HCT116 (cell line): Measurements from ENCODE around the gene LUZP2. TPM values are rescaled to one million over a fixed set of nuclear protein-coding genes. Genes with fewer than 3 reads are reported as not detected.

Experiments
- ATAC-seq: fragments of 200-7000 bp; cut with Tn5 transposase; 2 replicates; pipeline ENCODE4 v1.9.1; 2020; ENCODE audit warnings: mild to moderate bottlenecking, moderate library complexity
- BruUV-seq: library from RNA; stranded (reverse); fragments of 400-500 nt; replicated peaks from 2 replicates; lab custom pipeline; 2021; lab: Mats Ljungman, UMichigan
- CTCF ChIA-PET: fragments of 300-600 bp; sonication (Branson Sonifier 250); formaldehyde crosslinking; loops from one replicate; lab custom pipeline; 2021; ENCODE audit warnings: antibody characterized with exemption; lab: Charles Lee
- POLR2A ChIA-PET: fragments of 300-600, 350-600 bp; sonication (Branson Sonifier 250); formaldehyde crosslinking; loops from one replicate; lab custom pipeline; 2021; ENCODE audit warnings: antibody characterized with exemption; lab: Charles Lee
- RAD21 ChIA-PET, 2 experiments: fragments of 300-600 bp; sonication (Branson Sonifier 250); formaldehyde crosslinking; loops; one replicate each; lab custom pipeline; 2023; ENCODE audit warnings: low total read pairs in 2 of 2; ENCODE audit not compliant: uncharacterized antibody in 2 of 2, unreplicated experiment in 2 of 2, low non-redundant PET in 1 of 2; lab: Charles Lee
- DNase-seq: peaks from one replicate; pipeline ENCODE4 v3.0.0-alpha.2; 2010; ENCODE audit warnings: low read depth, low spot score
- H2AFZ ChIP-seq: fragments of 200-600 bp; shearing (Covaris generic), sonication (generic); 2 replicates; pipeline ENCODE4 v1.6.1; 2017; ENCODE audit warnings: low read depth, mixed run types, mixed read lengths, antibody characterized with exemption, low read length; ENCODE audit not compliant: poor library complexity, severe bottlenecking
- H3K27ac ChIP-seq: 2 replicates; pipeline ENCODE4 v1.5.1; 2012; ENCODE audit warnings: low read depth, low read length
- H3K27me3 ChIP-seq: fragments of 200-600 bp; sonication (generic); 2 replicates; pipeline ENCODE4 v1.6.1; 2016; ENCODE audit warnings: mixed run types, low read length, mixed read lengths; ENCODE audit not compliant: insufficient read depth
- H3K36me3 ChIP-seq, 2 experiments: fragments of 200-500 bp in 1 of 2; fragments of 200-600 bp in 1 of 2; sonication (Bioruptor generic) in 1 of 2; sonication (generic) in 1 of 2; 2 replicates each; pipeline versions ENCODE4 v1.5.1 to v1.6.1; 2014 to 2016; ENCODE audit warnings: low read length in 2 of 2, inconsistent platforms in 1 of 2, mixed read lengths in 1 of 2, mixed run types in 1 of 2; ENCODE audit not compliant: insufficient read depth in 2 of 2, control insufficient read depth in 1 of 2
- H3K4me1 ChIP-seq, 2 experiments: fragments of 200-600 bp in 1 of 2; sonication (generic) in 1 of 2; 2 replicates each; pipeline versions ENCODE4 v1.5.1 to v1.6.1; 2012 to 2017; ENCODE audit warnings: low read length in 2 of 2, inconsistent platforms in 1 of 2, mild to moderate bottlenecking in 1 of 2, mixed read lengths in 1 of 2, mixed run types in 1 of 2, moderate library complexity in 1 of 2; ENCODE audit not compliant: insufficient read depth in 2 of 2, control insufficient read depth in 1 of 2
- H3K4me2 ChIP-seq: fragments of 200-600 bp; sonication (generic); 2 replicates; pipeline ENCODE4 v1.6.1; 2017; ENCODE audit warnings: mixed run types, low read length, mixed read lengths
- H3K4me3 ChIP-seq, 2 experiments: fragments of 200-600 bp in 1 of 2; sonication (generic) in 1 of 2; replicated peaks in 1 of 2; 2 replicates each; pipeline ENCODE4 v1.5.1; 2011 to 2016; ENCODE audit warnings: low read length in 2 of 2, control low read depth in 1 of 2, low read depth in 1 of 2, mild to moderate bottlenecking in 1 of 2, mixed read lengths in 1 of 2, mixed run types in 1 of 2
- H3K79me2 ChIP-seq: fragments of 200-600 bp; sonication (generic); 2 replicates; pipeline ENCODE4 v1.6.1; 2017; ENCODE audit warnings: mild to moderate bottlenecking, mixed run types, low read length, moderate library complexity, mixed read lengths; ENCODE audit not compliant: insufficient read depth
- H3K9ac ChIP-seq: fragments of 200-600 bp; sonication (generic); 2 replicates; pipeline ENCODE4 v1.6.1; 2016; ENCODE audit warnings: low read length, mixed read lengths
- H3K9me2 ChIP-seq: fragments of 200-600 bp; sonication (generic), shearing (Covaris generic); 2 replicates; pipeline ENCODE4 v1.6.1; 2017; ENCODE audit warnings: mixed run types, mild to moderate bottlenecking, moderate library complexity; ENCODE audit not compliant: insufficient read depth
- H3K9me3 ChIP-seq, 2 experiments: fragments of 200-500 bp in 1 of 2; fragments of 200-600 bp in 1 of 2; sonication (Bioruptor generic) in 1 of 2; sonication (generic) in 1 of 2; 2 replicates each; pipeline ENCODE4 v1.6.1; 2014 to 2017; ENCODE audit warnings: low read length in 2 of 2, mixed read lengths in 2 of 2, inconsistent platforms in 1 of 2, low read depth in 1 of 2, mild to moderate bottlenecking in 1 of 2, mixed run types in 1 of 2, moderate library complexity in 1 of 2; ENCODE audit not compliant: control insufficient read depth in 1 of 2, insufficient read depth in 1 of 2
- H4K20me1 ChIP-seq: fragments of 200-600 bp; sonication (generic), shearing (Covaris generic); 2 replicates; pipeline ENCODE4 v1.6.1; 2017; ENCODE audit warnings: mixed run types, mild to moderate bottlenecking, moderate library complexity; ENCODE audit not compliant: insufficient read depth
- ELF1 ChIP-seq: IDR thresholded peaks from 2 replicates; pipeline ENCODE4 v1.6.1; 2012; ENCODE audit warnings: low read depth, borderline replicate concordance
- RAD21 ChIP-seq: IDR thresholded peaks from 2 replicates; pipeline ENCODE4 v1.6.1; 2012; ENCODE audit warnings: low read depth, mild to moderate bottlenecking
- TCF7L2 ChIP-seq: IDR thresholded peaks from 2 replicates; pipeline ENCODE4 v1.7.0; 2011; ENCODE audit warnings: borderline replicate concordance, inconsistent platforms; ENCODE audit not compliant: insufficient read depth, insufficient read length; ENCODE audit errors: extremely low read depth
- YY1 ChIP-seq: IDR thresholded peaks from 2 replicates; pipeline ENCODE4 v1.6.1; 2011; ENCODE audit warnings: low read length, low read depth, moderate library complexity, mild to moderate bottlenecking; ENCODE audit not compliant: insufficient replicate concordance; ENCODE audit errors: extremely low read depth
- ZNF274 ChIP-seq: fragments of 200-500 bp; sonication (Bioruptor generic); IDR thresholded peaks from 2 replicates; pipeline ENCODE4 v1.6.1; 2014; ENCODE audit warnings: mild to moderate bottlenecking, low read depth, low read length, inconsistent platforms
- intact Hi-C: fragments of 100-400 bp; cut with micrococcal nuclease; formaldehyde crosslinking; loops from 2 replicates; pipeline ENCODE4 v1.10.0; 2022
- total RNA-seq: library from RNA; stranded (reverse); gene quantifications from one replicate; pipeline ENCODE4 v1.2.1, GENCODE V29; 2021; ENCODE audit not compliant: unreplicated experiment
- TF ChIP-seq, protein P1 (sequence below): IDR thresholded peaks from 2 replicates; pipeline ENCODE4 v1.6.1; 2012; ENCODE audit warnings: low read depth
- TF ChIP-seq, protein P2 (sequence below), 3 experiments: fragments of 200-600 bp in 1 of 3; sonication (generic) in 1 of 3; IDR thresholded peaks in 2 of 3; conservative IDR thresholded peaks in 1 of 3; 2 replicates each; pipeline ENCODE4 v1.5.1; 2012 to 2017; ENCODE audit warnings: low read depth in 2 of 3, low read length in 2 of 3, antibody characterized with exemption in 1 of 3, borderline replicate concordance in 1 of 3, control low read depth in 1 of 3, mild to moderate bottlenecking in 1 of 3, mixed read lengths in 1 of 3, mixed run types in 1 of 3, moderate library complexity in 1 of 3; ENCODE audit not compliant: insufficient read depth in 1 of 3

The LUZP2 gene
- total RNA-seq, 1 experiment from 2014 or later: not detected

DNA sequence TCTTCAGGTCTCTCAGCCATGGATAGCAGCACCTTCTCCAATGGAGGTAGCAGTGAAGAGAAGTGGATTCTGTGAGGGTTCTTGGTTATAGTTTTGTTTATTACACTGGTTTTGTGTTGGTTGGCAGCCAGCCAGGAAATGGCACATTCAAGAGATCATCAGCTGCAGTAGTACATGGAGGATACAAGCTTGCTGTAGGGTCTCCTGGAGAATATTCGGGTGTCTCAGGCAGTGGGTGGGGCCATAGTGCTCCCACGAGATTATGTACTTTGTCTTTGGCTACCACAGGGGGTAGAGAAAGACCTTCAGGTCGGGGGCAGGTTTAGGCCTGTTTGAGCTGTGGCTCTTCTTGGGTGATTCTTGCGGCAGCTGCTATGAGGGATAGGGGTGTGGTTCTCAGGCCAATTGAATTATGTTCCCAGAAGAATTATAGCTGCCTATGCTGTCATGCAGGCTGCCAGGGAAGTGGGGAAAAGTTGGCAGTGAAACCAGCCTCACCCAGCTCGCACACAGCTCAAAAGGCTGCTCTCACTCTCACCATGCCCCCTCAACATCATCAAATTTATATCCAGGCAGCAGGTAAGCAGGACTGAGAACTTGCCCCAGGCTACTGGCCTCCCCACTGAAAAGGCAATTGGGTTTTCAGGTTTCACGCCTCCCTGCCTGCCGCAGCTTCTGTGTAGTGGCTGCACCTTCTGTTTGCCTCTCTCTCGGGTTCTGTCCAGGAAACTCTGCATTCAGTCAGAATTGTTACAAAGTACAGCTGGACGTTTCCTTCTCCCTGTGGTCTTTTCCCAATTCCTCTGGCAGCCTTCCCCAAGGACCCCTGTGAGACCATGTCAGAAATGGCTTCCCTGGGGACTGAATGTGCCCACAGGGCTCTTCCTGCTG lies 435.5 kb downstream of the LUZP2 start:
- Histone ChIP-seq H3K9me3 (peaks cover 5 to 21% of the 10 kb centered on the region in 2 experiments; a peak in 3 of 4 replicates), H3K9ac (no peak overlapping the region), H3K36me3 (no peaks in the 10 kb centered on the region), H3K4me3 (no peak overlapping the region), H3K4me2 (no peak overlapping the region), H3K79me2 (no peaks in the 10 kb centered on the region), H3K9me2 (no peaks in the 10 kb centered on the region), H3K27me3 (no peaks in the 10 kb centered on the region), H2AFZ (no peak overlapping the region), H3K27ac (no peak overlapping the region), H3K4me1 (no peaks in the 10 kb centered on the region), H4K20me1 (no peaks in the 10 kb centered on the region)
- TF ChIP-seq YY1: no peak
- TF ChIP-seq, protein P1, sequence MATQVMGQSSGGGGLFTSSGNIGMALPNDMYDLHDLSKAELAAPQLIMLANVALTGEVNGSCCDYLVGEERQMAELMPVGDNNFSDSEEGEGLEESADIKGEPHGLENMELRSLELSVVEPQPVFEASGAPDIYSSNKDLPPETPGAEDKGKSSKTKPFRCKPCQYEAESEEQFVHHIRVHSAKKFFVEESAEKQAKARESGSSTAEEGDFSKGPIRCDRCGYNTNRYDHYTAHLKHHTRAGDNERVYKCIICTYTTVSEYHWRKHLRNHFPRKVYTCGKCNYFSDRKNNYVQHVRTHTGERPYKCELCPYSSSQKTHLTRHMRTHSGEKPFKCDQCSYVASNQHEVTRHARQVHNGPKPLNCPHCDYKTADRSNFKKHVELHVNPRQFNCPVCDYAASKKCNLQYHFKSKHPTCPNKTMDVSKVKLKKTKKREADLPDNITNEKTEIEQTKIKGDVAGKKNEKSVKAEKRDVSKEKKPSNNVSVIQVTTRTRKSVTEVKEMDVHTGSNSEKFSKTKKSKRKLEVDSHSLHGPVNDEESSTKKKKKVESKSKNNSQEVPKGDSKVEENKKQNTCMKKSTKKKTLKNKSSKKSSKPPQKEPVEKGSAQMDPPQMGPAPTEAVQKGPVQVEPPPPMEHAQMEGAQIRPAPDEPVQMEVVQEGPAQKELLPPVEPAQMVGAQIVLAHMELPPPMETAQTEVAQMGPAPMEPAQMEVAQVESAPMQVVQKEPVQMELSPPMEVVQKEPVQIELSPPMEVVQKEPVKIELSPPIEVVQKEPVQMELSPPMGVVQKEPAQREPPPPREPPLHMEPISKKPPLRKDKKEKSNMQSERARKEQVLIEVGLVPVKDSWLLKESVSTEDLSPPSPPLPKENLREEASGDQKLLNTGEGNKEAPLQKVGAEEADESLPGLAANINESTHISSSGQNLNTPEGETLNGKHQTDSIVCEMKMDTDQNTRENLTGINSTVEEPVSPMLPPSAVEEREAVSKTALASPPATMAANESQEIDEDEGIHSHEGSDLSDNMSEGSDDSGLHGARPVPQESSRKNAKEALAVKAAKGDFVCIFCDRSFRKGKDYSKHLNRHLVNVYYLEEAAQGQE: no peak
- no peak for TF ChIP-seq ZNF274
- no peak for TF ChIP-seq RAD21
- no peak for TF ChIP-seq ELF1
- TF ChIP-seq, protein P2, sequence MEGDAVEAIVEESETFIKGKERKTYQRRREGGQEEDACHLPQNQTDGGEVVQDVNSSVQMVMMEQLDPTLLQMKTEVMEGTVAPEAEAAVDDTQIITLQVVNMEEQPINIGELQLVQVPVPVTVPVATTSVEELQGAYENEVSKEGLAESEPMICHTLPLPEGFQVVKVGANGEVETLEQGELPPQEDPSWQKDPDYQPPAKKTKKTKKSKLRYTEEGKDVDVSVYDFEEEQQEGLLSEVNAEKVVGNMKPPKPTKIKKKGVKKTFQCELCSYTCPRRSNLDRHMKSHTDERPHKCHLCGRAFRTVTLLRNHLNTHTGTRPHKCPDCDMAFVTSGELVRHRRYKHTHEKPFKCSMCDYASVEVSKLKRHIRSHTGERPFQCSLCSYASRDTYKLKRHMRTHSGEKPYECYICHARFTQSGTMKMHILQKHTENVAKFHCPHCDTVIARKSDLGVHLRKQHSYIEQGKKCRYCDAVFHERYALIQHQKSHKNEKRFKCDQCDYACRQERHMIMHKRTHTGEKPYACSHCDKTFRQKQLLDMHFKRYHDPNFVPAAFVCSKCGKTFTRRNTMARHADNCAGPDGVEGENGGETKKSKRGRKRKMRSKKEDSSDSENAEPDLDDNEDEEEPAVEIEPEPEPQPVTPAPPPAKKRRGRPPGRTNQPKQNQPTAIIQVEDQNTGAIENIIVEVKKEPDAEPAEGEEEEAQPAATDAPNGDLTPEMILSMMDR (IDR thresholded peaks at IDR 0.05 in 2 of 3, conservative IDR thresholded peaks at IDR 0.05 in 1 of 3; ENCODE audit: borderline replicate concordance in 1 of 3, insufficient read depth in 1 of 3, low read depth in 2 of 3, low read length in 2 of 3): no peak
- no peak for TF ChIP-seq TCF7L2
- intact Hi-C loops: no loop called here
- DNase-seq: no peak
- no peak for ATAC-seq
- ChIA-PET RAD21 (no interaction called here), POLR2A (no interaction called here), CTCF (no interaction called here)
- BruUV-seq: no TSS peak
